ENCODE measurements around the gene HOXA4. TPM values are rescaled to one million over a fixed set of nuclear protein-coding genes. Genes with fewer than 3 reads are reported as not detected.

The HOXA4 gene
- total RNA-seq, 1 donor from 2014 or later: not detected

DNA sequence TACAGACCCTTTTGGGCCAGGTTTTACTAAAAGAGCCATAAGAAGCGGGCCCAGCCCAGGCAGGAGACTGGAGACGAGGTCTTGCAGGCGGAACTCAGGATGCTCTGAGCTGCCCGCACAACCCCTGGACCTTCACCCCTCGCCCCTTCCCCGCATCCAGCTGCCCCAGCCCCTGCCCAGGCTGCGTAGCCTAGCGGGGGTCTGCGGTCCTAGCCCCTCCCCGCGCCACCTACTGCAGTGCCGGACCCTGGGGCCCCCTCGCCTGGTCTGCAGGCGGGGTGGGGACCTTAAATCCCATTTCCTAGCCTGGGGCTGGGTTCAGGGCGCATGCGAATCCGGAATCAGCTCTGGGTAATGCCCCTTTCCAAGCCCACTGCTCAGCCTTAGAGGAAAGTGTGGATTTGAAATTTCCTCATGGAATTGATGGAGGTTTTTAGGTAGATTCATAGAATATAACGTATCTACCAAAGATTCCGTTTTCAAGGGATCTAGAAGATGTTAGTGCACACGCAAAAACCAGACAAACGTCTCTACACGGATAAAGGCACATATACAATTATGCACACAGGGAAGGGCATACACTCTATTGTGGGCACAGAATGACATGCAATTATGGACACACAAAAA, 22.4 kb upstream of the HOXA4 start:
- no peaks in the 10 kb centered on the region for H3K4me1 ChIP-seq
- no peak overlapping the region for H3K9ac ChIP-seq
- peaks cover 100% of the 10 kb centered on the region for H3K27me3 ChIP-seq
- H3K9me3 ChIP-seq (ENCODE audit: low read depth): no peaks in the 10 kb centered on the region
- no peaks in the 10 kb centered on the region for H3K79me2 ChIP-seq (ENCODE audit: low read depth)
- peaks cover 19% of the 10 kb centered on the region for H3K9me3 Mint-ChIP-seq
- H3K27me3 Mint-ChIP-seq (ENCODE audit: insufficient read depth, low read depth): peaks cover 94% of the 10 kb centered on the region
- H3K4me3 ChIP-seq: no peak overlapping the region
- H3K36me3 ChIP-seq: no peaks in the 10 kb centered on the region
- TF ChIP-seq EZH2 (IDR thresholded peaks at IDR 0.05) (peak; percentile 79), EZH2phosphoT487 (IDR thresholded peaks at IDR 0.05) (peak; percentile 61)
- TF ChIP-seq, protein P1, sequence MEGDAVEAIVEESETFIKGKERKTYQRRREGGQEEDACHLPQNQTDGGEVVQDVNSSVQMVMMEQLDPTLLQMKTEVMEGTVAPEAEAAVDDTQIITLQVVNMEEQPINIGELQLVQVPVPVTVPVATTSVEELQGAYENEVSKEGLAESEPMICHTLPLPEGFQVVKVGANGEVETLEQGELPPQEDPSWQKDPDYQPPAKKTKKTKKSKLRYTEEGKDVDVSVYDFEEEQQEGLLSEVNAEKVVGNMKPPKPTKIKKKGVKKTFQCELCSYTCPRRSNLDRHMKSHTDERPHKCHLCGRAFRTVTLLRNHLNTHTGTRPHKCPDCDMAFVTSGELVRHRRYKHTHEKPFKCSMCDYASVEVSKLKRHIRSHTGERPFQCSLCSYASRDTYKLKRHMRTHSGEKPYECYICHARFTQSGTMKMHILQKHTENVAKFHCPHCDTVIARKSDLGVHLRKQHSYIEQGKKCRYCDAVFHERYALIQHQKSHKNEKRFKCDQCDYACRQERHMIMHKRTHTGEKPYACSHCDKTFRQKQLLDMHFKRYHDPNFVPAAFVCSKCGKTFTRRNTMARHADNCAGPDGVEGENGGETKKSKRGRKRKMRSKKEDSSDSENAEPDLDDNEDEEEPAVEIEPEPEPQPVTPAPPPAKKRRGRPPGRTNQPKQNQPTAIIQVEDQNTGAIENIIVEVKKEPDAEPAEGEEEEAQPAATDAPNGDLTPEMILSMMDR (IDR thresholded peaks at IDR 0.05): no peak
- H3K36me3 Mint-ChIP-seq: peaks cover 2% of the 10 kb centered on the region
- H3K27ac ChIP-seq: no peak overlapping the region
- H3K4me2 ChIP-seq: no peak overlapping the region
- H3K4me1 Mint-ChIP-seq: peaks cover 10% of the 10 kb centered on the region
- no peak for DNase-seq (ENCODE audit: low spot score)
- H2AFZ ChIP-seq (replicated peaks): no peak overlapping the region
- peak overlapping the region; percentile 53 for H3K4me3 Mint-ChIP-seq
- H3F3A ChIP-seq (ENCODE audit: low read depth): no peaks in the 10 kb centered on the region
- no peak overlapping the region for H3K27ac Mint-ChIP-seq
- H4K20me1 ChIP-seq (ENCODE audit: low read depth): peaks cover 76% of the 10 kb centered on the region

DNA sequence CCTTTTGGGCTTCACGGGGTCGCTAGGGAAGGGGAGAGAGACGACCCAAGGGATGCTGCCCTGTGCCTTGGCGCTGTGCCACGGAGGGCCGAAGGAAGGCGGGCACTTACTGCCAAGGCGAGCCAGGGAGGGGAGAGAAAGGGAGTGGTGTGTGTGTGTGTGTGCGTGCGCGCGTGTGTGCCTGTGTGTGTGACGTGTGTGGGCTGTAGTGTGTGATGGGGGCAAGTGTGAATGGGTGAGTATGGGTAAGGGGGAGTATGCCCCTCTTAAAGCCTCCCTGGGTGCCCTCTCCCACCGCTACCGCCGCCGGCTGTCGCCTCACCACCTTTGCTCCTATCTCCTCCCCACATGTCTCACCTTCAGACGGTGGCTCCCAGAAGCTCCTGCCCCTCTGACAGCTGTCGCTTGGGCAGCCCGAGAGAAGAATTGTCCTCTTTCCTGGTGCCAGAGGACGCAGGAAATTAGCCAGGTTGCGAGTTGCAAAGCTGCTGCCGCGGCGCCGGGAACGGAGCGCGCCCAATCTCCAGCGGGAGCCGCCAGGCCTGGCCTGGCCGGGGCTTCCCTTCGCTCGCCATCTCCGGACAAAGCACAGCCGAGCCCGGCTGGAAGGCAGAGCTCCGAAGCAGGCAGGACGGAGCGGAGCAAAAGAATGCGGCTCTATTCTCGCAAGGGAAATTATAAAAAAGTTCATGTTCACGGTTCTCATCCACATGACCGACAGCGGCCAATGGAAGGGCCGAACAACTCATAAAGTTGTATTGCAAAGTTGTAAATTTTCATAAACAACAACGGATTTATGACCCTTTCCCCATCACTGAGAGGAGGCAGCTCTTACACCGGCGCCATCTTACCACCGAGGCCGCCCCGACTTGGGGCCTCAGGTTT, 21.6 kb upstream of the HOXA4 start, which contains the start of gene HOXA3:
HOXA3 (minus strand) TSS at position 653 of the 885 bp plus-strand sequence. CDS start 41,943 bp downstream, outside the sequence.
- Histone ChIP-seq H3K27me3 (peaks cover 100% of the 10 kb centered on the region), H3K9ac (no peak within 1 kb of the TSS), H3K27ac (no peak within 1 kb of the TSS), H3K79me2 (ENCODE audit: low read depth) (no peaks in the 10 kb centered on the region), H3K4me3 (peak within 1 kb of the TSS; percentile 32), H3K4me1 (no peaks in the 10 kb centered on the region), H3K4me2 (peak within 1 kb of the TSS; percentile 66), H2AFZ (replicated peaks) (no peak within 1 kb of the TSS), H3F3A (ENCODE audit: low read depth) (no peaks in the 10 kb centered on the region), H3K9me3 (ENCODE audit: low read depth) (no peaks in the 10 kb centered on the region), H3K36me3 (no peaks in the 10 kb centered on the region), H4K20me1 (ENCODE audit: low read depth) (peaks cover 72% of the 10 kb centered on the region)
- H3K27me3 Mint-ChIP-seq (ENCODE audit: insufficient read depth, low read depth): peaks cover 92% of the 10 kb centered on the region
- H3K27ac Mint-ChIP-seq: no peak within 1 kb of the TSS
- peak within 1 kb of the TSS; percentile 78 for H3K4me3 Mint-ChIP-seq
- peaks cover 17% of the 10 kb centered on the region for H3K9me3 Mint-ChIP-seq
- DNase-seq (ENCODE audit: low spot score): no peak
- H3K36me3 Mint-ChIP-seq: peaks cover 2% of the 10 kb centered on the region
- peaks cover 10% of the 10 kb centered on the region for H3K4me1 Mint-ChIP-seq
- TF ChIP-seq EZH2 (IDR thresholded peaks at IDR 0.05) (peak; percentile 91), EZH2phosphoT487 (IDR thresholded peaks at IDR 0.05) (peak; percentile 93)
- TF ChIP-seq, protein P1 (IDR thresholded peaks at IDR 0.05): no peak

DNA sequence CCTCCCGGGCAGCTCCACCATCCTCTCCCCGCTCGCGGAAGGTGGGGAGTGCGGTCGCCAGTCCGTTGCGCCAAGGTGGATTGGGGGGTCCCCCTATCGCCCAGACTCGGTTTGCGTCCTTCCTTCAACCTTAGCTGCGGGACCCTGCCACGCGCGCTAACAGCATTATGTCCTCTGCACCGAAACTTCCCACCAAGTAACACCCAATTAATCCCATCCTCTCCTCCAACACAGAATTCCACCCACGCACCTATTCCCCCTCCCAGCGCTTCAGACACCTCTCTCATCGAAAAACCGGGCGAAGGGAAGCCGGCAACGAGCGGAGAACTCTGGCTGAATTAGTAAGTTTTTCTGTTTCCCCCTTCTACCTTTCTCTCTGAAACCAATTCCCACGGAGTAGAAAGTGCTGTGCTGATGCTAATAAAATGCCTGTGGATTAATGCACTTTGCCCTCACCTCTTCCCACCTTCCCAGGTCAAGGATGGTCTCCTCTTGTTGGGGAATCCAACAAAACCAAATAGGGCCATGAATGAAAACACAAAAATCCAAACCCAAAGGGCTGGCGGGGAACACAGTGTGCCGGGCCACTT, 20.9 kb upstream of the HOXA4 start:
- no peaks in the 10 kb centered on the region for H3K4me1 ChIP-seq
- H4K20me1 ChIP-seq (ENCODE audit: low read depth): peaks cover 72% of the 10 kb centered on the region
- H3K27ac Mint-ChIP-seq: no peak overlapping the region
- peaks cover 100% of the 10 kb centered on the region for H3K27me3 ChIP-seq
- H3K4me3 Mint-ChIP-seq: peak overlapping the region; percentile 78
- no peak overlapping the region for H3K9ac ChIP-seq
- H3K27me3 Mint-ChIP-seq (ENCODE audit: insufficient read depth, low read depth): peaks cover 94% of the 10 kb centered on the region
- H3K36me3 Mint-ChIP-seq: peaks cover 2% of the 10 kb centered on the region
- peak overlapping the region; percentile 66 for H3K4me2 ChIP-seq
- H3K4me1 Mint-ChIP-seq: peaks cover 10% of the 10 kb centered on the region
- H3K4me3 ChIP-seq: peak overlapping the region; percentile 32
- TF ChIP-seq EZH2 (IDR thresholded peaks at IDR 0.05) (peak; percentile 81), EZH2phosphoT487 (IDR thresholded peaks at IDR 0.05) (peak; percentile 2)
- TF ChIP-seq, protein P1 (IDR thresholded peaks at IDR 0.05): no peak
- H3K36me3 ChIP-seq: no peaks in the 10 kb centered on the region
- H2AFZ ChIP-seq (replicated peaks): no peak overlapping the region
- no peaks in the 10 kb centered on the region for H3K9me3 ChIP-seq (ENCODE audit: low read depth)
- H3K79me2 ChIP-seq (ENCODE audit: low read depth): no peaks in the 10 kb centered on the region
- peaks cover 20% of the 10 kb centered on the region for H3K9me3 Mint-ChIP-seq
- H3F3A ChIP-seq (ENCODE audit: low read depth): no peaks in the 10 kb centered on the region
- DNase-seq (ENCODE audit: low spot score): no peak
- no peak overlapping the region for H3K27ac ChIP-seq

All from neural progenitor cell (in vitro differentiated cells).